ENCODE data around the gene KRT33B. TPM values are rescaled to one million over a fixed set of nuclear protein-coding genes. Genes with fewer than 3 reads are reported as not detected.
"Not testable (repeated sequence)": the region's sequence is repeated elsewhere in the genome, so short reads cannot be mapped to it uniquely, and the experiment has no call there.

KRT33B gene
- total RNA-seq, 4 donors from 2014 or later, result not detected

DNA sequence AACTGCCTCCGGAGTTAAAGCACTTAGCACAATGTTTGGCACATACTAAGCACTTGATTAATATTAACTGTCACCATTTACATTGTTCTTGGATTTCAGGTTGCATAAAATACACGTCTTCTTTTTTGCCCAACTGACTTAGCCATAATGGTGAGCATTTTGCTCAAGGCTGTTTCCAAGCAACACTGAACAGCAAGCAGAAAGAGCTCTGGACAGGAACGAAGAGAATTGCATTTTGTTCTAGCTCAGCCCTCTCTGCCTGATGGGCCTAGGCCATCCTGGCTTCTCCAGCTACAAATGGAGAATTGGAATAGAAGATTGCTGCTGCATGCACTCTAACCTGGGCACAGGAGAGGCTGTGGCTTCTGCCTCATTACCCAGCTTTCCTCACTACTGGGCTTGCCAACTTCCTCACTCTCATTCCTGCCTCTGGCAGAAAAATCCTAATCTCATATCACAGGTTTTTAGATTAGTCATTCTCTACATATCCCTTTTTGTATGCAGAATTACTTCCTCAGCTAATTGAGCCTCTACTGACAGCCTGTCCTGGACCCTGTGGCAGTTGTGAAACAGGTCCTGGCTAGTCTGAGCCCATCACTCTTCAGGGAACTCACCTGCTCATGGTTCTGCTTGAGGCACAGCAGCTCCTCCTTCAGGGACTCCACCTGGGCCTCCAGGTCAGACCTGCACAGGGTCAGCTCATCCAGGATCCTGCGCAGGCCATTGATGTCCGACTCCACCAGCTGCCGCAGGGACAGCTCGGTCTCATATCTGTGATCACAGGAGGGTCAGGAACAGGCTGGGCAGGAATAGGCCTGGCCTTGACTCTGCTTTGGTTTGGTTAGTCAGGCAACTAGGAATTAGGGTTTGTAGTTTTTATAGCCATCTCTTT, 21.5 kb downstream of the KRT33B start:
- 73 to 74% methylated on average over 5 to 7 of the region's 7 CpGs for WGBS, 2 donors (ENCODE audit: low coverage in 1 of 2)
- Histone ChIP-seq H3K27me3 (no peaks in the 10 kb centered on the region), H3K4me1 (no peaks in the 10 kb centered on the region), H3K4me3 (no peak overlapping the region), H3K36me3 (no peaks in the 10 kb centered on the region), H3K27ac (no peak overlapping the region), H3K9me3 (no peaks in the 10 kb centered on the region)
- TF ChIP-seq, protein P1, sequence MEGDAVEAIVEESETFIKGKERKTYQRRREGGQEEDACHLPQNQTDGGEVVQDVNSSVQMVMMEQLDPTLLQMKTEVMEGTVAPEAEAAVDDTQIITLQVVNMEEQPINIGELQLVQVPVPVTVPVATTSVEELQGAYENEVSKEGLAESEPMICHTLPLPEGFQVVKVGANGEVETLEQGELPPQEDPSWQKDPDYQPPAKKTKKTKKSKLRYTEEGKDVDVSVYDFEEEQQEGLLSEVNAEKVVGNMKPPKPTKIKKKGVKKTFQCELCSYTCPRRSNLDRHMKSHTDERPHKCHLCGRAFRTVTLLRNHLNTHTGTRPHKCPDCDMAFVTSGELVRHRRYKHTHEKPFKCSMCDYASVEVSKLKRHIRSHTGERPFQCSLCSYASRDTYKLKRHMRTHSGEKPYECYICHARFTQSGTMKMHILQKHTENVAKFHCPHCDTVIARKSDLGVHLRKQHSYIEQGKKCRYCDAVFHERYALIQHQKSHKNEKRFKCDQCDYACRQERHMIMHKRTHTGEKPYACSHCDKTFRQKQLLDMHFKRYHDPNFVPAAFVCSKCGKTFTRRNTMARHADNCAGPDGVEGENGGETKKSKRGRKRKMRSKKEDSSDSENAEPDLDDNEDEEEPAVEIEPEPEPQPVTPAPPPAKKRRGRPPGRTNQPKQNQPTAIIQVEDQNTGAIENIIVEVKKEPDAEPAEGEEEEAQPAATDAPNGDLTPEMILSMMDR (IDR thresholded peaks at IDR 0.05), result no peak
- TF ChIP-seq POLR2A (IDR thresholded peaks at IDR 0.05) (no peak), POLR2AphosphoS5 (IDR thresholded peaks at IDR 0.05) (no peak)
- no peak for ATAC-seq

DNA sequence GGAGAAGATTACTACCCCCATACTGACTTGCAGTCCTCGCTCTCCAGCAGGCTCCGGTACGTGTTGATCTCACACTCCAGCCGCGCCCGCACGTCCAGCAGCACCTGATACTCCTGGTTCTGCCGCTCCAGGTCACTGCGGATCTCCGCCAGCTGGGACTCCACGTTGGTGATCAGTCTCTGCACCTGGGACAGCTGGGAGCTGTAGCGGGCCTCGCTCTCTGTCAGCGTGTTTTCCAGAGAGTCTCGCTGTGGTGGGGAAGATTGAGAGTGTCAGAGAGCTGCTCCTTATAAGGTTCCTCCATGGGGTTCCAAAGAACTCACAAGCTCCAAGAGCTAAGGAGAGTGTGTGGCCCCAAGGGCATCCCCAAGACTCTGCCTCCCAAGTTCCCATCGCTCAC, 23.2 kb downstream of the KRT33B start:
- ATAC-seq, H3K27ac ChIP-seq, H3K36me3 ChIP-seq, H3K27me3 ChIP-seq, H3K9me3 ChIP-seq, H3K4me3 ChIP-seq, H3K4me1 ChIP-seq: not testable (repeated sequence)
- WGBS, 2 donors (ENCODE audit: low coverage in 1 of 2), result 60% methylated on average over 3 of the region's 16 CpGs; no CpG with 5 or more reads in 1 of the 2 donors

DNA sequence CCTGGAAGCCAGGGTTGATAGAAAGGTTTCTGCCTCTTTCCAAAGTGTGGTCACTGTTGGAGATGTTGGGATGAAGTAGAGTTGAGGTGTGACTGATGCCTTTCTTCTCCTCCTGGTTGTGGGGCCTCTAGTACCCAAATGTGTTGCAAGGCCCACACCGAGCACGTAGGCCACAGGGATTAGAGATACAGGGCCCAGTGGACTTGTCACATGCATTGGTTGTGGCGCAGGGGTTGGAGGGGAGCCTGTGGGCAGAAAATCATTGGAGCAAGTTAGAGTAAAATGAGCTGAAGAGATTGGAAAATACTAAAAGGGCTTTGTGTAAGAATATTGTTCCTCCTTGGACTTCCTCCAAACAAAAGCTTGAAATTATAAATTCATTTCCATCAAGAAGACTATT, 23.6 kb downstream of the KRT33B start:
- TF ChIP-seq EP300 (IDR thresholded peaks at IDR 0.05), result no peak
- TF ChIP-seq POLR2A (IDR thresholded peaks at IDR 0.05), result no peak
- Histone ChIP-seq H3K4me3 (no peak overlapping the region), H3K4me1 (no peaks in the 10 kb centered on the region), H3K9me3 (peaks cover 0 to 7% (median 0%) of the 10 kb centered on the region in 3 donors), H3K27ac (no peak overlapping the region), H3K27me3 (no peaks in the 10 kb centered on the region), H3K36me3 (no peaks in the 10 kb centered on the region)
- ATAC-seq, result no peak
- 67 to 94% methylated on average over 3 of the region's 3 CpGs for WGBS, 2 donors (ENCODE audit: low coverage in 1 of 2)

DNA sequence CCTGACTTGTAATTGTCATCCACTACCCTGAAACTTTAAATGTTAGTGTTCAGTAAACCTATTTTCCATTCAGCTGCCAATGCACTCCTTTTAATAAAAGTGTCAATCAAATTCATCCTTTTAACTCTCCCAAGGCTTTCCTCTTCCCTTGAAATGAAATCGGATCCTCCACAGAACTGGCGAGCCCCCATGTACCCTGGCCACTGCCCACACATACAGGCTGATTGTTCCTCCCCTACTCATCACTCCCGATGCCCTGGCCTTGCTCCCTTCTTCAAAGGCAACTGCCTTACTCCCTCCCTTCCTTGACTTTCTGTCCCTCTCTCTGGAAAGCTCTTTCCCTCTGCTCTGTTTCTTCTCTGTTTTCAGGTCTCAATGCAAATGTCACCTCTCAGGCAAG, 26.6 kb downstream of the KRT33B start:
- Histone ChIP-seq H3K36me3 (no peaks in the 10 kb centered on the region), H3K9me3 (peaks cover 0 to 7% (median 0%) of the 10 kb centered on the region in 3 donors), H3K4me1 (no peaks in the 10 kb centered on the region), H3K4me3 (no peak overlapping the region), H3K27me3 (no peaks in the 10 kb centered on the region), H3K27ac (no peak overlapping the region)
- WGBS, 2 donors (ENCODE audit: low coverage in 1 of 2), result 79 to 100% methylated on average over 3 of the region's 3 CpGs
- ATAC-seq, result no peak
- TF ChIP-seq EP300 (IDR thresholded peaks at IDR 0.05) (no peak), POLR2AphosphoS5 (IDR thresholded peaks at IDR 0.05) (no peak), POLR2A (IDR thresholded peaks at IDR 0.05) (no peak)
- TF ChIP-seq, protein P1 (IDR thresholded peaks at IDR 0.05), result no peak

DNA sequence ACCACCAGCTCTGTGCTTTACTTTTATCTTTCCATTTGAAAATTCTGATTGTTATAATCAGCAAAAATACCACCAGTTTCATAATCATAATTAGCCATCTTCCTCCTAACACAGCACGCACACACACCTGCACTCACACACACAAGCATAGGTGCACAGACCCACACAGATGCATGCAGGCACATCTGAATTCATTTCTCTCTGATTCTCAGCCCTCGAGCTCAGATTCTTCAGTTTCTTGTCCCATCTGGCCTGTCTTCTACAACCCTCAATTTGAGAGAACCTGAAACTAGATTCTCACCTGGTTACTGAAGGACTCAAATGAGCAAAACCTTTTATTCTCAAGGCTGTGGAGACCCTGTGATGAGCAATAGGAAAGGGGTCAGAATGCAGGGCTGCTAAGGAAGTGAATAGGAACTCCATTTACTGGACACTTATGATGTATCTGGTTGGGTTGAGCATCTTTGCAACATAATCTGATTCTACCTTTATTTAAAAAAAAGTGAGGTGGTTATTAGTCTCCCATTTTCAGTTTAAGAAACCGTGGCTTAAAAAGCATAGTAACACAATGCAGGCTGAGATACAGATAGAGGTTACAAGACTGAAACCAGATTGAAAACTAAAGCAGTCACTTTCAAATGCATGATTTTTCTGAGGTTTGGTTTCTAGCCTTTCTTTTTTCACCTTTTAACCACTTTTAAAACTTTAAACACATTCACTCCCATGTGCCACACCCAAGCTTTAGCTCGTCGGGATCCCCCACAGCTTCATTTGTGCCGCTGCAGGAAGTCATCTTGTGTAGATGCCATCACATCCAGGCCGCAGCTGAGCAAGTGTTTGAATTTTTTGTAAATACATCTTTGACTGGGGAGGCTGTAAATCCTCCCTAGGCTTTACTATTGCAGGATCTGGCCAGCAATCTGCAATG, 28.4 kb downstream of the KRT33B start:
- H3K4me3 ChIP-seq, result no peak overlapping the region
- H3K27ac ChIP-seq, result no peak overlapping the region
- TF ChIP-seq EP300 (IDR thresholded peaks at IDR 0.05) (no peak), POLR2AphosphoS5 (IDR thresholded peaks at IDR 0.05) (no peak), POLR2A (IDR thresholded peaks at IDR 0.05) (no peak)
- TF ChIP-seq, protein P1 (IDR thresholded peaks at IDR 0.05), result no peak
- 58 to 76% methylated on average over 6 to 7 of the region's 7 CpGs for WGBS, 2 donors (ENCODE audit: low coverage in 1 of 2)
- peaks cover 0 to 7% (median 0%) of the 10 kb centered on the region in 3 donors for H3K9me3 ChIP-seq
- H3K4me1 ChIP-seq, result no peaks in the 10 kb centered on the region
- ATAC-seq, result no peak
- H3K27me3 ChIP-seq, result no peaks in the 10 kb centered on the region
- H3K36me3 ChIP-seq, result no peaks in the 10 kb centered on the region
